ENCODE results near the gene EGFR. TPM values are rescaled to one million over a fixed set of nuclear protein-coding genes. Genes with fewer than 3 reads are reported as not detected.
A peak's percentile ranks its signal among the peaks of the same experiment; 100 is the strongest.

The EGFR gene
- total RNA-seq, 2 experiments from 2014 or later = not detected

GRCh38 chr7:55255496-55256445 lies 237.0 kb downstream of the EGFR start:
- ChIA-PET POLR2A (interaction anchor here (1.6 kb wide), 1 partner anchor 497 kb away, joined by 6 read pairs; the partner anchor contains the start of gene SEC61G), CTCF (interaction anchor here (0.6 to 4.3 kb wide), 38 partner anchors 9 to 689 kb away, joined by 3 to 109 read pairs (median 4); partner anchors contain the start of gene SEC61G)
- Mint-ChIP-seq H3K4me3 (peak overlapping the region; percentile 67), H3K36me3 (ENCODE audit: low read depth) (no peaks in the 10 kb centered on the region), H3K4me1 (peaks cover 11% of the 10 kb centered on the region), H3K27me3 (peaks cover 40% of the 10 kb centered on the region), H3K27ac (no peak overlapping the region), H3K9me3 (no peaks in the 10 kb centered on the region)
- DNase-seq = peak; percentile 75

DNA sequence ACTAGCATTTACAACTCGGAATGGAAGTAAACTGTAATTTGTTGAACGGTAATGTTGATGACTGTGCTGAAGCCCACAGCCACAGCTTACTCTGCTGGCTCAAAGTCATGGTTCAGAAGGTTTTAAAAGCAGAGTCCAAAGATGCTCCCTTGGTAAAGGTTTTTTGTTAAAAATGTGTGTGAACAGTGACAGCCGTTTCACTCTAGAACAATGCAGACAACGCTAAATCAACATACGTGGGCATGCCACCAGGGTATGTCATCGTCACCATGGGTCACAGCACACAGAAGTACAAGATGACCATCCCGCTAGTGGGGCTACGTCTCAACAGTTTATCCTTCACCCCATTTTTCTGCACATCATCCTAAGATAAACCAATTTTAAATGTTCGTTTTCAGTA lies 239.8 kb downstream of the EGFR start:
- CTCF ChIA-PET = interaction anchor here (2.0 kb wide), 1 partner anchor 485 kb away, joined by 8 read pairs; no protein-coding TSS in a partner anchor

DNA sequence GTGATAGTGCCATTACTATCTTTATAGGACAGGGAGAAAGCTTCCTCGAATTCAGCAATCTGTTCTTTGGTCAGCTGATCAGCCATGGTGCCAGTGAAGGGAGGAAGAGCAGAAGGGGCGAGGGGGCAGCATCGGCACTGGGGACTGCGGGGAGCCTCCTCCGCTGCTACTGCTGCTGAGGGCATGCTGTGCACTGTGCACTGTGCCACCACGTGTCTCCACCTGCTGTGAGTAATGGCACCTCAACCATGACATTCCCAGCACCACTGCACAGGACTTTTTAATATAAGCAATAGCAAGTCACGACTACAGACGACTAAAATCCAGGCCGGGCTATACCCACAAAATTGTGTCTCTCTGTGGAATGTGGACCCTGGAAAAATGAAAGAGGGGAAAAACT lies 241.4 kb downstream of the EGFR start:
- CTCF ChIA-PET = no interaction called here
- H3K9me3 Mint-ChIP-seq = no peaks in the 10 kb centered on the region
- no peak for DNase-seq
- H3K27me3 Mint-ChIP-seq = peaks cover 32% of the 10 kb centered on the region
- no peaks in the 10 kb centered on the region for H3K36me3 Mint-ChIP-seq (ENCODE audit: low read depth)
- POLR2A ChIA-PET = no interaction called here
- H3K27ac Mint-ChIP-seq = no peak overlapping the region
- no peak overlapping the region for H3K4me3 Mint-ChIP-seq
- peaks cover 7% of the 10 kb centered on the region for H3K4me1 Mint-ChIP-seq

More for the DNA sequence above, 239.8 kb downstream of the EGFR start:
- H3K36me3 Mint-ChIP-seq (ENCODE audit: low read depth) = no peaks in the 10 kb centered on the region
- H3K27ac Mint-ChIP-seq = no peak overlapping the region
- DNase-seq = no peak
- peaks cover 11% of the 10 kb centered on the region for H3K4me1 Mint-ChIP-seq
- POLR2A ChIA-PET = no interaction called here
- no peak overlapping the region for H3K4me3 Mint-ChIP-seq
- no peaks in the 10 kb centered on the region for H3K9me3 Mint-ChIP-seq
- peaks cover 40% of the 10 kb centered on the region for H3K27me3 Mint-ChIP-seq

DNA sequence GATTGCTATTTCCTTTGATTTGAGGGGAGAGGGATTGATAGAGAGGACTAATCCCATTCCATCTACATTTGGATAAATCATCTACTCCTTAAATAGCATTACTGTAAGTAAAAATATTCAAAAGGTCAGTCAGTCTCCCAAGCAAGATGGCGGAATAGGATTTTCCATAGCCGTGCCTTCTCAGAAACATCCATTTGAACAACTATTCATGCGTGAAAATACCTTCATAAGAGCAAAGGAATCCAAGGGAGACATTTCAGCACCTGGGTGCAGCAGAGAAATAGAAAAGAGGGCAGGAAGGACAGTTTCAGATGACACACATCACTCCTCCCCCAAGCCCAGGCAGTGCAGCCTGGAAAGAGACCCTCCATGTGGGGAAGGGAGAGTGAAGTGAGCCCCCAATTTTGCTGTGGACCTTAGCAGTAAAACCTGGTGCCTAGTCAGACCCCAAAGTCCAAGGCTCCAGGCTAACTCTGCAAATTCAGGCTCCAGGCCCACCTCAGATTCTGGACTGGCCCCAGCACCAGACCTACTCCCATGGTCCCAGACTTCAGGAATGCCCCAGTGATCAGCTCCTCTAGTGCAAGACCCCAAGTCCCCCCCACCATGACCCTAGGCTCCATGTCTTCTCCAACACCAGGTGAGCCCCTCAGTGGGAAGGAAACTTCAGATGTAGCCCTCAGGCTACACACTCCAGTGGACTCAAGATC lies 242.0 kb downstream of the EGFR start:
- ChIA-PET CTCF (no interaction called here), POLR2A (no interaction called here)
- Mint-ChIP-seq H3K27ac (no peak overlapping the region), H3K4me1 (peaks cover 2% of the 10 kb centered on the region), H3K4me3 (no peak overlapping the region), H3K36me3 (ENCODE audit: low read depth) (no peaks in the 10 kb centered on the region), H3K9me3 (no peaks in the 10 kb centered on the region), H3K27me3 (peaks cover 25% of the 10 kb centered on the region)
- no peak for DNase-seq

All from activated CD4-positive, alpha-beta memory T cell treated with anti-CD3 and anti-CD28 coated beads, Interleukin-2, amount 10 ng/mL, durations not matched to agents 7 days and 5 days (primary cell).